Esophagus muscularis mucosa (tissue), 4 donors: ENCODE results near the gene JMJD1C. TPM values are rescaled to one million over a fixed set of nuclear protein-coding genes. Genes with fewer than 3 reads are reported as not detected.

Source experiments
- DNase-seq: peaks from one replicate; pipeline ENCODE4 v3.0.0-alpha.2; 2017; ENCODE audit errors: extremely low spot score
- H3K27ac ChIP-seq, 4 donors: fragments of 200-600 bp; sonication (generic); replicated peaks in 1 of 4; 1 replicate in 3 of 4; 2 replicates in 1 of 4; pipeline ENCODE4 v1.5.1; 2016 to 2019; ENCODE audit warnings: mild to moderate bottlenecking in 1 of 4
- H3K27me3 ChIP-seq, 4 donors: fragments of 200-600 bp; sonication (generic); one replicate each; pipeline versions ENCODE4 v1.5.1 to v1.6.0; 2016 to 2019
- H3K36me3 ChIP-seq, 4 donors: fragments of 200-600 bp; sonication (generic); one replicate each; pipeline ENCODE4 v1.5.1; 2016 to 2019
- H3K4me1 ChIP-seq, 4 donors: fragments of 200-600 bp; sonication (generic); one replicate each; pipeline ENCODE4 v1.5.1; 2016 to 2019
- H3K4me3 ChIP-seq, 4 donors: fragments of 200-600 bp; sonication (generic); 1 replicate in 2 of 4; 2 replicates in 2 of 4; pipeline ENCODE4 v1.5.1; 2016 to 2019; ENCODE audit warnings: mild to moderate bottlenecking in 4 of 4, moderate library complexity in 1 of 4
- H3K9me3 ChIP-seq, 4 donors: fragments of 200-600 bp; sonication (generic); 1 replicate in 3 of 4; 2 replicates in 1 of 4; pipeline ENCODE4 v1.5.1; 2016 to 2019
- EP300 ChIP-seq: sonication (generic); formaldehyde crosslinking; IDR thresholded peaks from one replicate; pipeline ENCODE4 v1.6.1; 2017; ENCODE audit warnings: antibody characterized with exemption
- POLR2A ChIP-seq: fragments of 450-650 bp; IDR thresholded peaks from one replicate; pipeline ENCODE4 v1.6.1; 2017; ENCODE audit warnings: antibody characterized with exemption, moderate library complexity, mild to moderate bottlenecking, low read depth
- POLR2AphosphoS5 ChIP-seq, 2 donors: sonication (generic); formaldehyde crosslinking; IDR thresholded peaks; one replicate each; pipeline ENCODE4 v1.6.1; 2017; ENCODE audit warnings: antibody characterized with exemption in 2 of 2
- WGBS: methylation state at CpG from one replicate; pipeline ENCODE4 v1.1.5; 2018; 5-methylcytosine and 5-hydroxymethylcytosine counted together
- intact Hi-C: fragments of 100-400 bp; cut with DNase I; formaldehyde crosslinking; loops from one replicate; pipeline ENCODE4 v1.15.1; 2023
- total RNA-seq, 4 donors: library from RNA; depleted of rRNA; stranded (reverse); fragments of >200 nt; gene quantifications; one replicate each; pipeline versions ENCODE4 v1.1.0 to v1.2.1, GENCODE V29; 2016
- TF ChIP-seq, protein P1 (sequence below), 3 experiments: fragments of 200-600 bp in 2 of 3; fragments of 450-650 bp in 1 of 3; sonication (generic) in 2 of 3; IDR thresholded peaks; one replicate each; pipeline ENCODE4 v1.5.1; 2017 to 2019; ENCODE audit warnings: antibody characterized with exemption in 3 of 3, mild to moderate bottlenecking in 2 of 3, moderate library complexity in 1 of 3

JMJD1C gene
- total RNA-seq, 4 donors from 2014 or later, result 60.3 to 89.7 (median 79.8) TPM

DNA sequence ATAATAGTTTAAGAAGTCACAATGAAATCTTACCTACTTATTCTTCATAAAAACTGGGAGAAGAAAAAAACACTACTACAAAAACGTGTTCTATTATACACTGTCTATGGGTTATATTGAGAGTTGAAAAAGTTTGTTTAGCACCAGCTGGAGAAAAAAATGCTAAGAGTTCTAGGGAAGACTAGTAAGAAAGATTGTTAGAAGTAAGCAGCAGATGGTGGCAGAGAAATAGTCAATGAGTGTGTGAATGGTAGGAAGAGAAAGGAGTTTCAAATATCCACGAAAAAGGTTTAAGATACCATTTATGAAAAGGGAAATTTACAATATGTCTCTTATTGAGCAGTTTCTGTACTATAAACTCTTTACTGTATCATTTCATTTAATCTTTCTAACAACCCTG is 208.0 kb downstream of the JMJD1C start:
- DNase-seq, result no peak
- TF ChIP-seq, protein P1, sequence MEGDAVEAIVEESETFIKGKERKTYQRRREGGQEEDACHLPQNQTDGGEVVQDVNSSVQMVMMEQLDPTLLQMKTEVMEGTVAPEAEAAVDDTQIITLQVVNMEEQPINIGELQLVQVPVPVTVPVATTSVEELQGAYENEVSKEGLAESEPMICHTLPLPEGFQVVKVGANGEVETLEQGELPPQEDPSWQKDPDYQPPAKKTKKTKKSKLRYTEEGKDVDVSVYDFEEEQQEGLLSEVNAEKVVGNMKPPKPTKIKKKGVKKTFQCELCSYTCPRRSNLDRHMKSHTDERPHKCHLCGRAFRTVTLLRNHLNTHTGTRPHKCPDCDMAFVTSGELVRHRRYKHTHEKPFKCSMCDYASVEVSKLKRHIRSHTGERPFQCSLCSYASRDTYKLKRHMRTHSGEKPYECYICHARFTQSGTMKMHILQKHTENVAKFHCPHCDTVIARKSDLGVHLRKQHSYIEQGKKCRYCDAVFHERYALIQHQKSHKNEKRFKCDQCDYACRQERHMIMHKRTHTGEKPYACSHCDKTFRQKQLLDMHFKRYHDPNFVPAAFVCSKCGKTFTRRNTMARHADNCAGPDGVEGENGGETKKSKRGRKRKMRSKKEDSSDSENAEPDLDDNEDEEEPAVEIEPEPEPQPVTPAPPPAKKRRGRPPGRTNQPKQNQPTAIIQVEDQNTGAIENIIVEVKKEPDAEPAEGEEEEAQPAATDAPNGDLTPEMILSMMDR (IDR thresholded peaks at IDR 0.05), result no peak
- TF ChIP-seq POLR2AphosphoS5 (IDR thresholded peaks at IDR 0.05) (no peak), EP300 (no peak), POLR2A (no peak)
- Histone ChIP-seq H3K4me3 (no peak overlapping the region), H3K27ac (peak overlapping the region in 2 of 4 donors; percentile 32 to 38), H3K27me3 (no peaks in the 10 kb centered on the region), H3K9me3 (no peaks in the 10 kb centered on the region), H3K4me1 (peaks cover 76 to 91% (median 84%) of the 10 kb centered on the region in 4 donors), H3K36me3 (peaks cover 0 to 9% (median 4%) of the 10 kb centered on the region in 4 donors)
- intact Hi-C loops, result no loop called here
- 55% methylated on average over 2 of the region's 2 CpGs for WGBS

DNA sequence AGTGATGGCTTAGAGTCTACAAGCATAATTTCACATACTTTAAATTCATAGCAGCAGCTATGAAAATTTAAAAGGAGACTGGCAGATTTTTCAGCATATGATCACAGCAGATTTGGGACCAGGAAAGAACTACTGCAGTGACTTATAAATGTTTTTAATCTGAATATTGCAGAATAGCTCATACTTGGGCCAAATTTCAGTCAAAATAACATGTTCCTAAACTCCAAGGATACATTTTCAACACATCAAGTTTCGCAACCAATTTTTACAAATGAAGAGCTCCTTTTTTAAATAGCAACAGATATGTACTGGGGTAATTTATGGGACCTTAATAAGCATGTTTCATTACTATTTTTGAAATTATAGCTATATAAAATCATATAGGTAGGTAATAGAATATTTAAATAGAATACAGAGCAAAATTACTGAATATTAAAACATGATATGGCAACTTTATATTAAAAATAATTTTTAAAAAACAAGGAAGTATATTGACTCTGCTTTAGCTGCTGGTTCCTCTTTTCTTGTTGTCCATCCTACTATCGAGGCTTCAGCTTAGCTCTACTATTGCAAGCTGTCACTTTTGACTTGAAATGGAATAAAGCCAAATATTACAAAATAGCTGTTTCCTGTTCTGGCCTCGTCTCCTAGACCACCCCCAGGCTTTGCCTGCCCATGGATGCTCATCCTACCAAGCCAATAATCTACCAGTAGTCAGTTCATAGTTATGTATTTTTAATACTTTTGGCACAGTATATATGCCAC is 209.6 kb downstream of the JMJD1C start:
- Histone ChIP-seq H3K4me3 (peak overlapping the region in 2 of 4 donors; percentile 1 to 8), H3K36me3 (peaks cover 0 to 7% (median 3%) of the 10 kb centered on the region in 4 donors), H3K27me3 (no peaks in the 10 kb centered on the region), H3K9me3 (no peaks in the 10 kb centered on the region), H3K4me1 (peaks cover 65 to 88% (median 79%) of the 10 kb centered on the region in 4 donors), H3K27ac (peak overlapping the region; percentile 50 to 62 (median 58))
- TF ChIP-seq POLR2AphosphoS5 (IDR thresholded peaks at IDR 0.05) (peak in 1 of 2 donors; percentile 30), POLR2A (no peak)
- TF ChIP-seq, protein P1 (IDR thresholded peaks at IDR 0.05), result no peak
- no peak for DNase-seq
- intact Hi-C loops, result no loop called here
- 32% methylated on average over 3 of the region's 3 CpGs for WGBS

DNA sequence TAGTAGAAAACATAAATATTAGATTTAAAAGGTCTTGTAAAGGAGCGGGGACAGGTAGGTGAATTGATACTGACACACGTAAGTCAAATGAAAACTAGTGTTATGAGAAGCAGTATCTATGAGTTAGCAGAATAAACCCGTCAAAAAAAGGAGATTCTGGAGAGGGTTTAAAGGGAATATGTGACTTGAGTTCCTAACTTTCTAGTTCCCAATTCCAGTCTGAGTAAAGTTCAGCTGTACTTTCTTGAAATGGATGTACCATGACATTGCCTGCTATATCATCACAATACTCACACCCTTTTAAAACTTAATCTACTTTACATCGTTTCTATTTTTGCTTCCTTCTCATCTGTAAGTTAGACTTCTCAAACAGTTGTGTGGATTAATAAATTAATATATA is 210.5 kb downstream of the JMJD1C start:
- Histone ChIP-seq H3K36me3 (no peaks in the 10 kb centered on the region), H3K4me3 (no peak overlapping the region), H3K27me3 (no peaks in the 10 kb centered on the region), H3K27ac (peak overlapping the region in 2 of 4 donors; percentile 29 to 50), H3K4me1 (peaks cover 60 to 80% (median 73%) of the 10 kb centered on the region in 4 donors), H3K9me3 (no peaks in the 10 kb centered on the region)
- no peak for TF ChIP-seq POLR2AphosphoS5 (IDR thresholded peaks at IDR 0.05)
- no peak for TF ChIP-seq POLR2A
- no peak for TF ChIP-seq EP300
- TF ChIP-seq, protein P1 (IDR thresholded peaks at IDR 0.05), result no peak
- no peak for DNase-seq
- WGBS, result 73% methylated on average over 4 of the region's 4 CpGs
- intact Hi-C loops, result no loop called here

DNA sequence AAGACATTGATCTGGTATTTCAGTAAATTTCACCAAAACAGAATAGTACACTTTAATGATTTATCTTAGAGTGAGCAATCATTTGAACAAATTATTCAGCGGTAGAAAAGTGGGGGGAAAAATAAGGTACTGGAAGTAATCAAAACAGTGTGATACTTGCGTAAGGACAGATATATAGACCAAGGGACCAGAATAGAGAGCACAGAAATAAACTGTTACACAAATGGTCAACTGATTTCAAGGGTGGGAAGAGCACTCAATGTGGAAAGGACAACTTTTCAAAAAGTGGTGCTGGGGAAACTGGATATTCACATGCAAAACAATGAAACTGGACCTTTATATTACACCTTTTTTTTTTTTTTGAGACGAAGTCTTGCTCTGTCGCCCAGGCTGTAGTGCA is 212.7 kb downstream of the JMJD1C start:
- DNase-seq, result no peak
- WGBS, result 96% methylated on average over 4 of the region's 4 CpGs
- Histone ChIP-seq H3K36me3 (peaks cover 0 to 10% (median 0%) of the 10 kb centered on the region in 4 donors), H3K9me3 (no peaks in the 10 kb centered on the region), H3K4me1 (peaks cover 38 to 63% (median 52%) of the 10 kb centered on the region in 4 donors), H3K27me3 (no peaks in the 10 kb centered on the region), H3K27ac (no peak overlapping the region), H3K4me3 (no peak overlapping the region)
- intact Hi-C loops, result no loop called here
- TF ChIP-seq POLR2A, result no peak
- no peak for TF ChIP-seq POLR2AphosphoS5 (IDR thresholded peaks at IDR 0.05)
- no peak for TF ChIP-seq EP300
- TF ChIP-seq, protein P1 (IDR thresholded peaks at IDR 0.05), result no peak
